Measurements from ENCODE around the gene ULK4.
A peak's percentile ranks its signal among the peaks of the same experiment; 100 is the strongest.

Gene ULK4

DNA sequence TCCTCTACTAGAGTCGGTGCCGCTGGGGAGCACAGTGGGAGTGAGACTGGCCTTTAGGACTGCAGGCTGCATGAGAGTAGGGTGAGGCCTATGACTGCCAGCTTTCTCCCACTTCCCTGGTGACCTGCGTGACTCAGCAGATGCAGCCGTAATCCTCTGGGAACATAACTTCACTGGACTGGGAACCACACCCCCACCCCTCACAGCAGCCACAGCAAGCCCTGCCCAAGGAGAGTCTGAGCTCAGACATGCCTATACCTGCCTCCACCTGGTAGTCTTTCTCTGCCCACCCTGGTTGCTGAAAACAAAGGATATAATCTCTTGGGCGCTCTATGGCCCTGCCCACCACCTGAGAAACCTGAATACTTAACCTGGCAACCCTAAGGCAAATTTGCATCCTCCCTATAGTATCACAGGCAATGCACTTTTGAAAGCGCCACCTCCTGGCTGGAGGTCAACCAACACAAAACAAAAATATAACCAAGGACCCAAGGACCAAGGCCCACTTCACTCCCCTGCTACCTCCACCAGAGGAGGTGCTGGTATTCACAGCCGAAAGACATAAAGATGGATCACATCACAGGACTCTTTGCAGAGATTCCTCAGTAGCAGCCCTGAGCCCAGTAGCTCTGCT lies 453.7 kb downstream of the ULK4 start:
- H3K27ac ChIP-seq, result no peak overlapping the region
- TF ChIP-seq CTCF (conservative IDR thresholded peaks at IDR 0.05) (peak; percentile 43), ZFX (IDR thresholded peaks at IDR 0.05) (no peak)

DNA sequence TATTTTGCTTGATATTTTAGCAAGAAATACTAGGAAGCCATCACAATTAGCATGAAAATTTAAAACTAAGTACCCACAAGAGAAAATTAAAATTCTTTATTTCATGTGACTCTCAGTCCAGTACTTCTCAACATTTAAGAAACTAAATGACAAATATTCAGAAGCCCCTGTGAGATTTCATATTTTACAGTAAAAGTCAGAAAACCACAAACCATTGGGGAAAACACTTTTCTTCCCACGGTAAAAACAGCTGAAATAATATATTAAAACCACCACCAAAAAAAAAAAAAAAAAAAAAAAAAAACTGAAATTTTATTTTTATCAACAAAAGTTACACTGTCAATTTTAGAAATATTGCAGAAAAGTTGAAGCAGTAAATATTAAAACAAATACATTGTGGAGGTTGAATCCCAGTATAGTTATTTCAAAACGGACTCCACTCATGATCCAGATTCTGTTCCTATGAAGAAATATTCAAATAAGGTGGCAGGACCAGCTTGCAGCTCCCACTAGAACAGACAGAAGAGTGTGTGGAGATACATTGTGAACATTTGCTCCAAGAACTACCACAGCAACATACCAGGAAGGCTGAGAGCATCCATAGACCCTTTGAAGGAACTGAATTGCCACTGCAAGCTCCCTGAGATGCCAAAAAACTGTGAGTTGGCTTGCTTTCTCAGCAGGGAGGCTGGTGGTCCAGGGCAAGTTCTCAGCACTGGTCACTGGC lies 454.4 kb downstream of the ULK4 start:
- TF ChIP-seq CTCF (conservative IDR thresholded peaks at IDR 0.05) (no peak), ZFX (IDR thresholded peaks at IDR 0.05) (no peak)
- no peak overlapping the region for H3K27ac ChIP-seq

DNA sequence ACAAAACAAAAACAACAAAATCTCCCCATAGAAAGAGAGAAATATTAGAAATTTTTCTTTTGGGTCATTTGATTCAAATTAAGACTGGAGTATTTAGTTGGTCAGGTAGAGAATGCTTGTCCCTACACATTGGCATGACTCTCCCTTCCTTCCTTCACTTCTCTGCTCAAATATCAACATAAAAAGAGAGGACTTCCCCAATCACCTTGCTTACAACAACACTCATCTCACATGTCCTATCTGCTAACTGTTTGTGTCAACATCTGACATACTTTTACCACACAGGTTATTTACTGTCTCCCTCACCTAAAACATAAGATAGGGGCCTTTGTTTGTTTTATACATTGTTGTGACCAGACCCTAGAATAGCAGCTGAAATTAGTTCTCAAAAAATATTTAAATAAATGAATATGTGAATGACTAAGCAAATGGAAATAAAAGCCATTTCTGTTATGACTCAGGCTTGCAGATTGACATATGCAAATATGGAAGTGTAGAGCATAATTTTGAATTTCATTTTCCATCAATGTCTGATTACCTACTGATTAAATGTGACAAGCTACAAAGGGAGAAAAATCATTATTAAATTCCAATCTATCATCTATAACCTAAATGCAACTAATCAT lies 457.8 kb downstream of the ULK4 start:
- TF ChIP-seq CTCF (conservative IDR thresholded peaks at IDR 0.05) (no peak), ZFX (IDR thresholded peaks at IDR 0.05) (no peak)
- no peak overlapping the region for H3K27ac ChIP-seq

- TF ChIP-seq ZFX (IDR thresholded peaks at IDR 0.05) (no peak), CTCF (conservative IDR thresholded peaks at IDR 0.05) (no peak)
- H3K27ac ChIP-seq, result no peak overlapping the region
Measured at GRCh38 chr3:41502481-41502880, 459.4 kb downstream of the ULK4 start.

DNA sequence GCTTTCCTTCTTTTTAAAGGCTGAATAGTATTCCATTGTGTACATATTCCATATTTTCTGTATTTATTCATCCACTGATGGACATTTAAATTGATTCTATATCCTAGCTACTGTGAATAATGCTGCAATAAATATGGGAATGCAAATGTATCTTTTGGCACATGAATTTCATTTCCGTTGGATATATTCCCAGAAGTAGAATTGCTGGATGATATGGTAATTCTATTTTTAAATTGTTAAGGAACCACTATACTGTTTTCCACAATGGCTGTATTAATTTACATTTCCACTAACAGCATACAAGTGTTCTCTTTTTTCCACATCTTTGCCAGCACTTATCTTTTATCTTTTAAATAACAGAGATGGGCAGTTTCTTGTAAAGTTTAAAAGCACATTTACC lies 459.9 kb downstream of the ULK4 start:
- TF ChIP-seq ZFX (IDR thresholded peaks at IDR 0.05) (no peak), CTCF (conservative IDR thresholded peaks at IDR 0.05) (no peak)
- no peak overlapping the region for H3K27ac ChIP-seq

DNA sequence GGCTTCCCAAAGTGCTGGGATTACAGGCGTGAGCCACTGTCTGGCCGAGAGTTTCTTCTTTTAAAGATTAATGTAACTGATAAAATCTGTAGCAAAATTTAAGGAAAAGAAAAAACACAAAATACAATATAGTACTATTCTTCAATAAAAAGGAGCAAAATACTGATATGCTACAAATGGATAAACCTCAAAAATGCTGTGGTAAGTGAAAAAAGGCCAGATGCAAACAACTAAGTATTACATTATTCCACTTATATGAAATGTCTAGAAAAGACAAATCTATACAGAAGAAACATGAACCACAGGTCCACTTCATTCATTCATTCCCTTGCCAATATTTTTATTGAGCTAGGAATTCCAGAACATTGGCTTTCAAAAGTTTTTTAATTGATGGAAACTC lies 463.1 kb downstream of the ULK4 start:
- H3K27ac ChIP-seq, result no peak overlapping the region
- TF ChIP-seq ZFX (IDR thresholded peaks at IDR 0.05) (no peak), CTCF (conservative IDR thresholded peaks at IDR 0.05) (no peak)

- no peak for TF ChIP-seq ZFX (IDR thresholded peaks at IDR 0.05)
- no peak for TF ChIP-seq CTCF (conservative IDR thresholded peaks at IDR 0.05)
- H3K27ac ChIP-seq, result no peak overlapping the region
Measured at GRCh38 chr3:41490360-41490759, 471.5 kb downstream of the ULK4 start.

Data from C4-2B (cell line).